Activated CD8-positive, alpha-beta T cell treated with anti-CD3 and anti-CD28 coated beads, Interleukin-2, amount 10 ng/mL, durations not matched to agents 7 days and 5 days (primary cell): ENCODE data around the gene GNAQ. TPM values are rescaled to one million over a fixed set of nuclear protein-coding genes. Genes with fewer than 3 reads are reported as not detected.
"Not testable (repeated sequence)": the region's sequence is repeated elsewhere in the genome, so short reads cannot be mapped to it uniquely, and the experiment has no call there.

Experiments used
- ATAC-seq: fragments of 150-1000 bp; cut with Tn5 transposase; one replicate; pipeline ENCODE4 v1.10.0; 2021; ENCODE audit warnings: moderate library complexity
- CTCF ChIA-PET: fragments of 350-600 bp; sonication (Branson Sonifier 250); formaldehyde crosslinking; loops from one replicate; lab custom pipeline; 2021; ENCODE audit warnings: antibody characterized with exemption; lab: Charles Lee
- POLR2A ChIA-PET: fragments of 350-600 bp; sonication (Branson Sonifier 250); formaldehyde crosslinking; loops from one replicate; lab custom pipeline; 2021; ENCODE audit warnings: antibody characterized with exemption; lab: Charles Lee
- DNase-seq: peaks from one replicate; pipeline ENCODE4 v3.0.0-alpha.2; 2020
- H3K27ac Mint-ChIP-seq: one replicate; pipeline ENCODE4 v1.8.0; 2021; ENCODE audit warnings: mild to moderate bottlenecking, mixed read lengths
- H3K27me3 Mint-ChIP-seq: one replicate; pipeline ENCODE4 v1.8.0; 2021; ENCODE audit warnings: low read depth, mixed read lengths
- H3K36me3 Mint-ChIP-seq: one replicate; pipeline ENCODE4 v1.8.0; 2021; ENCODE audit warnings: low read depth, mixed read lengths
- H3K4me1 Mint-ChIP-seq: one replicate; pipeline ENCODE4 v1.8.0; 2021; ENCODE audit warnings: low read depth, mixed read lengths
- H3K4me3 Mint-ChIP-seq: one replicate; pipeline ENCODE4 v1.8.0; 2021; ENCODE audit warnings: mild to moderate bottlenecking, mixed read lengths
- H3K9me3 Mint-ChIP-seq: one replicate; pipeline ENCODE4 v1.8.0; 2022; ENCODE audit warnings: mixed read lengths; ENCODE audit not compliant: insufficient read depth
- total RNA-seq, 2 experiments: library from RNA; stranded (reverse); gene quantifications; one replicate each; pipeline ENCODE4 v1.2.3, GENCODE V29; 2021

GNAQ gene
- total RNA-seq = 10 to 100 TPM; 29.0 to 29.7 TPM

GRCh38 chr9:78031444-78031892 is at the start of gene GNAQ:
GNAQ (minus strand) TSS chr9:78031811; CDS start chr9:78031235, 576 bp downstream.
- Mint-ChIP-seq H3K4me3 (peak within 1 kb of the TSS; percentile 95), H3K9me3 (no peaks in the 10 kb centered on the region), H3K27me3 (peaks cover 4% of the 10 kb centered on the region), H3K4me1 (peaks cover 52% of the 10 kb centered on the region), H3K36me3 (peaks cover 4% of the 10 kb centered on the region), H3K27ac (peak within 1 kb of the TSS; percentile 90)
- ChIA-PET CTCF (interaction anchor here (0.7 to 3.5 kb wide), 4 partner anchors 22 to 339 kb away, joined by 3 to 25 read pairs (median 3); no protein-coding TSS in a partner anchor), POLR2A (interaction anchor here (0.7 to 2.1 kb wide), 5 partner anchors 14 to 205 kb away, joined by 3 to 20 read pairs (median 4); partner anchors contain the start of gene CEP78)
- DNase-seq = peak; percentile 46
- ATAC-seq = peak; percentile 54

GRCh38 chr9:78074385-78075291 is 43.0 kb upstream of the GNAQ start:
- DNase-seq = peak; percentile 57
- POLR2A ChIA-PET = interaction anchor here (0.5 kb wide), 1 partner anchor 24 kb away, joined by 3 read pairs; no protein-coding TSS in a partner anchor

GRCh38 chr9:78073722-78074121 is 42.1 kb upstream of the GNAQ start:
- H3K27ac Mint-ChIP-seq = peak overlapping the region; percentile 97
- H3K9me3 Mint-ChIP-seq = peaks cover 19% of the 10 kb centered on the region

More at GRCh38 chr9:78074385-78075291, 43.0 kb upstream of the GNAQ start:
- peak; percentile 84 for ATAC-seq
- H3K27ac Mint-ChIP-seq = peak overlapping the region; percentile 97
- H3K4me1 Mint-ChIP-seq = peaks cover 48% of the 10 kb centered on the region
- peaks cover 23% of the 10 kb centered on the region for H3K9me3 Mint-ChIP-seq
- CTCF ChIA-PET = interaction anchor here (0.9 to 3.4 kb wide), 8 partner anchors 19 to 98 kb away, joined by 3 to 22 read pairs (median 4); no protein-coding TSS in a partner anchor
- peak overlapping the region; percentile 63 for H3K4me3 Mint-ChIP-seq
- peaks cover 59% of the 10 kb centered on the region for H3K36me3 Mint-ChIP-seq
- H3K27me3 Mint-ChIP-seq = peaks cover 2% of the 10 kb centered on the region

GRCh38 chr9:78072586-78073199 is 41.1 kb upstream of the GNAQ start:
- Mint-ChIP-seq H3K9me3 (peaks cover 18% of the 10 kb centered on the region), H3K27ac (no peak overlapping the region), H3K4me1 (peaks cover 48% of the 10 kb centered on the region), H3K36me3 (peaks cover 45% of the 10 kb centered on the region), H3K27me3 (peaks cover 2% of the 10 kb centered on the region), H3K4me3 (no peak overlapping the region)
- ChIA-PET CTCF (interaction anchor here (0.9 to 3.4 kb wide), 5 partner anchors 9 to 42 kb away, joined by 3 to 22 read pairs (median 3); no protein-coding TSS in a partner anchor), POLR2A (interaction anchor here (1.1 kb wide), 1 partner anchor 146 kb away, joined by 3 read pairs; no protein-coding TSS in a partner anchor)
- ATAC-seq = no peak
- DNase-seq = no peak

More at GRCh38 chr9:78073722-78074121, 42.1 kb upstream of the GNAQ start:
- Mint-ChIP-seq H3K4me1 (peaks cover 48% of the 10 kb centered on the region), H3K36me3 (peaks cover 50% of the 10 kb centered on the region), H3K27me3 (peaks cover 2% of the 10 kb centered on the region), H3K4me3 (no peak overlapping the region)
- ChIA-PET POLR2A (no interaction called here), CTCF (interaction anchor here (1.1 to 3.4 kb wide), 6 partner anchors 15 to 97 kb away, joined by 3 to 22 read pairs (median 6); no protein-coding TSS in a partner anchor)
- DNase-seq (no peak), ATAC-seq (no peak)

GRCh38 chr9:78070521-78070920 is 38.9 kb upstream of the GNAQ start:
- H3K27me3 Mint-ChIP-seq = peaks cover 2% of the 10 kb centered on the region
- no peak overlapping the region for H3K4me3 Mint-ChIP-seq
- peaks cover 38% of the 10 kb centered on the region for H3K36me3 Mint-ChIP-seq
- peaks cover 33% of the 10 kb centered on the region for H3K4me1 Mint-ChIP-seq
- POLR2A ChIA-PET = no interaction called here
- CTCF ChIA-PET = no interaction called here
- DNase-seq (no peak), ATAC-seq (no peak)
- H3K27ac Mint-ChIP-seq = no peak overlapping the region
- peaks cover 22% of the 10 kb centered on the region for H3K9me3 Mint-ChIP-seq

- POLR2A ChIA-PET = no interaction called here
- CTCF ChIA-PET = no interaction called here
Observed at GRCh38 chr9:78064075-78064474, 32.5 kb upstream of the GNAQ start.

GRCh38 chr9:78062710-78063109 is 31.1 kb upstream of the GNAQ start:
- H3K4me3 Mint-ChIP-seq = no peak overlapping the region
- H3K4me1 Mint-ChIP-seq = peaks cover 5% of the 10 kb centered on the region
- ChIA-PET POLR2A (no interaction called here), CTCF (no interaction called here)
- H3K9me3 Mint-ChIP-seq = peaks cover 17% of the 10 kb centered on the region
- no peak overlapping the region for H3K27ac Mint-ChIP-seq
- no peak for DNase-seq
- ATAC-seq = no peak
- peaks cover 16% of the 10 kb centered on the region for H3K36me3 Mint-ChIP-seq
- no peaks in the 10 kb centered on the region for H3K27me3 Mint-ChIP-seq

More at GRCh38 chr9:78064075-78064474, 32.5 kb upstream of the GNAQ start:
- Mint-ChIP-seq H3K4me1 (peaks cover 5% of the 10 kb centered on the region), H3K9me3 (peaks cover 25% of the 10 kb centered on the region), H3K36me3 (peaks cover 19% of the 10 kb centered on the region), H3K27me3 (no peaks in the 10 kb centered on the region), H3K27ac (no peak overlapping the region), H3K4me3 (no peak overlapping the region)
- ATAC-seq (no peak), DNase-seq (no peak)

- POLR2A ChIA-PET, H3K4me3 Mint-ChIP-seq, H3K36me3 Mint-ChIP-seq, H3K9me3 Mint-ChIP-seq, H3K27me3 Mint-ChIP-seq: not testable (repeated sequence)
- ATAC-seq = peak; percentile 81
- DNase-seq = peak; percentile 62
- H3K4me1 Mint-ChIP-seq = peaks cover 24% of the 10 kb centered on the region
- CTCF ChIA-PET = interaction anchor here (0.7 to 4.5 kb wide), 7 partner anchors 9 to 316 kb away, joined by 3 to 39 read pairs (median 4); no protein-coding TSS in a partner anchor
- H3K27ac Mint-ChIP-seq = peak overlapping the region; percentile 64
Observed at GRCh38 chr9:78054218-78054617, 22.6 kb upstream of the GNAQ start.

GRCh38 chr9:78053627-78054026 is 22.0 kb upstream of the GNAQ start:
- CTCF ChIA-PET = interaction anchor here (0.7 to 4.5 kb wide), 9 partner anchors 9 to 317 kb away, joined by 3 to 39 read pairs (median 4); no protein-coding TSS in a partner anchor
- Mint-ChIP-seq H3K36me3 (peaks cover 9% of the 10 kb centered on the region), H3K4me1 (peaks cover 24% of the 10 kb centered on the region), H3K27ac (no peak overlapping the region), H3K4me3 (no peak overlapping the region), H3K27me3 (peaks cover 9% of the 10 kb centered on the region), H3K9me3 (peaks cover 4% of the 10 kb centered on the region)
- ATAC-seq = peak; percentile 27
- no peak for DNase-seq
- POLR2A ChIA-PET = no interaction called here

GRCh38 chr9:78050421-78050820 is 18.8 kb upstream of the GNAQ start:
- H3K4me3 Mint-ChIP-seq = no peak overlapping the region
- H3K9me3 Mint-ChIP-seq = peaks cover 2% of the 10 kb centered on the region
- CTCF ChIA-PET = interaction anchor here (0.9 to 4.5 kb wide), 2 partner anchors 15 kb away, joined by 3 to 39 read pairs; no protein-coding TSS in a partner anchor
- POLR2A ChIA-PET = interaction anchor here (0.8 kb wide), 1 partner anchor 24 kb away, joined by 3 read pairs; no protein-coding TSS in a partner anchor
- H3K27me3 Mint-ChIP-seq = peaks cover 5% of the 10 kb centered on the region
- H3K36me3 Mint-ChIP-seq = peaks cover 6% of the 10 kb centered on the region
- peaks cover 26% of the 10 kb centered on the region for H3K4me1 Mint-ChIP-seq
- no peak overlapping the region for H3K27ac Mint-ChIP-seq
- ATAC-seq = no peak
- no peak for DNase-seq

- no peak overlapping the region for H3K4me3 Mint-ChIP-seq
- peaks cover 4% of the 10 kb centered on the region for H3K36me3 Mint-ChIP-seq
- peaks cover 17% of the 10 kb centered on the region for H3K4me1 Mint-ChIP-seq
- ChIA-PET POLR2A (no interaction called here), CTCF (interaction anchor here (0.9 kb wide), 1 partner anchor 14 kb away, joined by 3 read pairs; no protein-coding TSS in a partner anchor)
- ATAC-seq = no peak
- H3K27ac Mint-ChIP-seq = no peak overlapping the region
- no peaks in the 10 kb centered on the region for H3K9me3 Mint-ChIP-seq
- DNase-seq = no peak
- H3K27me3 Mint-ChIP-seq = peaks cover 4% of the 10 kb centered on the region
Observed at GRCh38 chr9:78049484-78049883, 17.9 kb upstream of the GNAQ start.
